NCI-H1092 treated with DMSO at 0.1 percent for 48 hours (cell line): ENCODE data around the gene CDH5.

ENCODE experiments used
- DNase-seq: peaks from one replicate; lab custom pipeline; 2025; lab: John Stamatoyannopoulos, UW

The CDH5 gene

DNA sequence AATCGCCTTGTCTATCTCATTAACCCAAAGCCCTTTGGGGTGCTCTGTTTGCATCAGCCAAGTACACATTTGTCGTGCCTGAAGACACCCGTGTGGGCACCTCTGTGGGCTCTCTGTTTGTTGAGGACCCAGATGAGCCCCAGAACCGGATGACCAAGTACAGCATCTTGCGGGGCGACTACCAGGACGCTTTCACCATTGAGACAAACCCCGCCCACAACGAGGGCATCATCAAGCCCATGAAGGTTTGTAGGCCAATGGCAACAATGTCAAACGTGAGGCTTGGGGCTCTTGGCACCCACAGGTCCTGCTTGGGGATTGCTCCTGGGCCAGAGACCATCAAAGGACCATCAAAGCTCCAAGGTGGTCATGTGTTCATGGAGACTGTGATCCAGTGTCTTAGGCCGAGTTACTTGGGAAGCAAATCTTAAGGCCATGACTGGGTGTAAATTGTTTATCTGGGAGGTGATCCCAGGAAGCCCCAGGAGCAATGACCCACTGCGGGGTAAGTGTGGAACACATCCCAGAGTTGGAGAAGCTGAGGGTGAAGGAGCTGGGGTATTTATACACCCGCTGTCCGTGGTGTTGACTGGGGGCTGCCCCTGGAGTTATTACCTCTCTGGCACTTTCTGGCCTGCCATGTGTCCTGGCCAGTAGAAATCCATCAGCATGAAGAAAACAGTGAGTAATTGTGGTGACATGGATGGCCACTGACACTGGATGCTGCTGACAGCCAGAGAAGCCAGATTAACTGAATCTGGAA is 24.0 kb downstream of the CDH5 start:
- no peak for DNase-seq

DNA sequence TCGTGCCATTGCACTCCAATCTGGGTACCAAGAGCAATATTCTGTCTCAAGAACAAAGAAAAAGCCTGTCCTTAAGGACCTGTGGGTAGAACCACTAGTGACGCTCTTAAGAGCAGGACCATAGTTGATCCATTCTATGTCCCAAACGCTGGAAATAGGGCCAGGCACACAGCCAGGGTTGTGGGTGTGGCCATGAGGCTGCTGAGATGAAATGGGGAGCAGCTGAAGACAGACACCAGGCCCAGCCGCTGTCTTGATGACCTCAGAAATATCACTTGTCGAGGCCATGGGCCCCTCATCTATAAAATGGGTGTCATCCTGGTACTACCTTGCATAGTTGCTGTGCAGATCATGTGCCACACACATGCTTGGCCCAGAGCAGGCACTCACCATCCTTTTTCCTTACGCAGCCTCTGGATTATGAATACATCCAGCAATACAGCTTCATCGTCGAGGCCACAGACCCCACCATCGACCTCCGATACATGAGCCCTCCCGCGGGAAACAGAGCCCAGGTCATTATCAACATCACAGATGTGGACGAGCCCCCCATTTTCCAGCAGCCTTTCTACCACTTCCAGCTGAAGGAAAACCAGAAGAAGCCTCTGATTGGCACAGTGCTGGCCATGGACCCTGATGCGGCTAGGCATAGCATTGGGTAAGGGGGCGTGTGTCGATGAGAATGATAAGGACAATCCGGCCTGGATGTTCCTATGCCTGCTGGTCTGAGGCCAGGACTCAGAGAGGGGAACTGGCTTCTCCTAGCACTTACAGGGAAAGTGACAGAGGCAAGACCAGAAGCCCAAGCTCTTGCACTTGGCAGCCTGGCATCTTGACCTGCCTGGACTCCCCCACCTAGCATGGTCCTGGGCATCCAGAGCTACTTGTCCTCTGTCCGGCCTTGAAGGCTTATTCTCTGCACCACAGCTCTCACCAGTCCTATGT is 25.5 kb downstream of the CDH5 start:
- DNase-seq = no peak

DNA sequence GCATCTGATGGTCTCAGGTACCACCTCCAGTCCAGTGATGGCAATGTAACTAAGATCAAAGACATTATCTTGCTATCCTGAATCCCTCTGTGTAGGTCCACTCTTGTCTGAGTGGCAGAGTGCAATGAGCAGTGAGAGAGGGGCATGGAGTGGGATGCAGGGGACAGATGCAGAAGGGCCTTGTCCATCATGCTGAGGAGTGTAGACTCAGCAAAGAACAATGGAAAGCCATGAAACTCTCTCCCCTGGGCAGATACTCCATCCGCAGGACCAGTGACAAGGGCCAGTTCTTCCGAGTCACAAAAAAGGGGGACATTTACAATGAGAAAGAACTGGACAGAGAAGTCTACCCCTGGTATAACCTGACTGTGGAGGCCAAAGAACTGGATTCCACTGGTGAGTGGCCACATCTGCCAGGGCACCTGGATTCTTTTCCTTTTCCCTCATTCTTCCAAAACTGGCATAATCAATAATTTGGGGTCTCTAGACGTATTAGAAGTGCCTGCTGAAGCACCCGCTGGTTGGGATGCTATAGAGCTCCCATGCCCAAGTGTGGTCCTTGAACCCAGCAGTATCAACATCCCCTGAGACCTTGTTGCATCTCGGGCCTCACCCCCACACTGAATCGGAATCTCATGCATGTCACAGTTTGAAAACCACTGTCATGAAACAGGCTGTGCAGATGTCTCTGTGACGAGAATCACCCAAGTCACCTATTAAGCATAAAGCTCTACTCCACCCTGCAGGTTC is 29.5 kb downstream of the CDH5 start:
- DNase-seq = no peak

DNA sequence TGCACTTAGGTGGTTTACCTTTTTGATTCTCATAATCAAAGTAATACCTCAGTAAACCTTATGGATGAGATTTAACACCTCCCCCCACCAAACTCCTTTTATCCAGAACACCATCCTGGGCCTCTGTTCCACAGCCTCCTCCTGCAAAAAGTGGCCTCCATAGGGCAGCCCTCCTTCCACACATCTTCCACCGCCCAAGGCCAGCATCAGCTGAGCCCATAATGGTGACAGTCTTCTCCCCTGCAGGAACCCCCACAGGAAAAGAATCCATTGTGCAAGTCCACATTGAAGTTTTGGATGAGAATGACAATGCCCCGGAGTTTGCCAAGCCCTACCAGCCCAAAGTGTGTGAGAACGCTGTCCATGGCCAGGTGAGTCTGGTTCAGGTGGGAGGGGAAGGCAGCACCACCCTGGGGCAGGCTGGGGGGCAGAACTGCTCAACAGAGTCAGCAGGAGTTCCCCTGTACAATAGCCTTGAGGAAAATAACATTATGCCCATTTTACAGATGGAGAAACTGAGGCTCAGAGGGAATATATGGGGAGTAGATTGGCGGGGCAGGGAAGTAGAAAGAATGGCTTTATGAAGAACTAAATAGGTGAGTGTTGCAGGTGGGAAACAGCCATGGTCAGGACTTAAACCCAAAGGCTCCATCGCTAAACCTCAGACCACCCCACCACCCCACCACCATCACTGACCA is 31.4 kb downstream of the CDH5 start:
- no peak for DNase-seq

DNA sequence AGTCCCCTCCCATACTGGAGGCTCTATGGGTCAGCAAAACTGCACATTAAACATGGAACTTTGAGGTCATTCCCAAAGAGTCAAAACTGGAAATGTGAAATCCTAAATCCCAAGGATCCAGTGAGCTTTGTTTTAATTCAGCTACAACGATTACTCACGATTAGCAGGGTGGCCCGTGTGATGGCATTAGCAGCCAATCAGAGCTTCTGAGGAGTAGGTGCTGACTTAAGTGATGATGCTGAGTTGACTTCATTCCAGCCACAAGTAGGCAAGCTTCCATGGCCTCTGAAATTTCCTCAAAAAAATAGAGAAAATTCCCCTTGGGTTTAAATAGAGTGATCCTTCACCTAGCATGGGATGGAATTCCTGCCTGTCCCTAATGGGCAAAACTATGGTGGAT is 32.5 kb downstream of the CDH5 start:
- no peak for DNase-seq

DNA sequence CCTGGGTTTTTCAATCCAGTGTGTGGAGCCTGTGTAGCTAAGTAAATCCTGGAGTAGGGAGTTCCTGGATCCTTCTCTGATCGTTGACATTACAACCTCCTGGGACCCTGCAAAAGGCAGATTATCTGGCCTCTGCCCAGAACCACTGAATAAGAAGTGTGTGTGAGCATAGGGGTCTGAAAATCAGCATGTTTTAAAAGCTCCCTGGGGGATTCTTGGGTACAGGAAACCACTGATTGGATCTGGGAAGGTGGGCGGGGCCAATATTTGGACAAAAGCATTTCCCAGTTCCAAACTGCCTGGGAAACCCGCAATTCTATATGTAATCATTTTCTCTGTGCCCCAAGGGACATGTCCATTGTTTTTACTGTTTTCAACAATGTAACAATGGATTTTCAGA is 33.4 kb downstream of the CDH5 start:
- DNase-seq = peak; percentile 40

DNA sequence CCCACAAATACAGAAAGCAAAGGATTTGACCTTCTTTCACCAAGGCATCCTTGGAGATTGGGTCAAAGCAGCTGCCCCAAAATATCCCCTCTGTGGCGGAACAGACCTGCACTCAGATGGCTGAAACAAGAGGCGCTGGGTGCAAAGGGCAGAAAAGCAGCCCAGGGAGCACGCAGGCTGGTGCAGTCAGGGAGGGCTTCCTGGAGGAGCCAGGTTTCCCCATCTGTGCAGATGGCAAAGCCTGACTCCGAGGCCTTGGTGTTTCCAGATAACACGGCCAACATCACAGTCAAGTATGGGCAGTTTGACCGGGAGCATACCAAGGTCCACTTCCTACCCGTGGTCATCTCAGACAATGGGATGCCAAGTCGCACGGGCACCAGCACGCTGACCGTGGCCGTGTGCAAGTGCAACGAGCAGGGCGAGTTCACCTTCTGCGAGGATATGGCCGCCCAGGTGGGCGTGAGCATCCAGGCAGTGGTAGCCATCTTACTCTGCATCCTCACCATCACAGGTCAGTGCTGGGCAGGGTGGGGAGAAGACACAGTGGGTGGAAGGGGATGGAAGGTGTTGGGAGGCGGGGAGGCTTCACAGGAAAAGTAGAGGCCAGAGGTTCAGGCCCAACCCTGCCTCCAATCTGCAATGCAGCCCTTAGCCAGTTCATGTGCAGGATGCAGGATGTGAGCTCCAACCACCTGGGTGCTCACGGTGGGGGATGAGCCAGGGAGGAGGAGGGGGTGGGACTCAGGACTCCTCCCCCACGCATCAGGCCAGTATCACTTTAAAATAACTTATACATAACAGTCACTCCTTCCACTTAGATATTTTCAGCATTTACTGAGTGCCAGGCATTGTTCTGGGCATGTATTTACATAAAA is 34.3 kb downstream of the CDH5 start:
- DNase-seq = no peak

DNA sequence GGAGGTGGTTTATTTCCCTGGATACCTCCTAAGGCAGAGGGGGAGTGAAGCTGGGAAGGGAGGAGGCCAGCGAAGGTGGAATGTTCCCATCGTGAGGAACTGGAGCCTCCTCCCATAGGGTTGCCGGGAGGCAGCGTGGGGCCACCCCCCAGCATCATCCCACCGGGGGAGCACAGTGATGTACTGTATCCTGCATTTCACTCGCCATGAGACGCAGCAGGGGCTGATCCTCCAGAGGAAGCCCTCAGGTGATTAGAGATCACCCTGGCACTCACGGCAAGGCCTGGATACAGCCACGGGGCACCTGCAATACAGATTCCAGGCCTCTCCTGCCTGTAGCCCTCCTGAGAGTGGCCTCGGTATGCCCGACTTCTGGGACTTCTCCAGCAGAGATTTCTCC is 35.1 kb downstream of the CDH5 start:
- no peak for DNase-seq

DNA sequence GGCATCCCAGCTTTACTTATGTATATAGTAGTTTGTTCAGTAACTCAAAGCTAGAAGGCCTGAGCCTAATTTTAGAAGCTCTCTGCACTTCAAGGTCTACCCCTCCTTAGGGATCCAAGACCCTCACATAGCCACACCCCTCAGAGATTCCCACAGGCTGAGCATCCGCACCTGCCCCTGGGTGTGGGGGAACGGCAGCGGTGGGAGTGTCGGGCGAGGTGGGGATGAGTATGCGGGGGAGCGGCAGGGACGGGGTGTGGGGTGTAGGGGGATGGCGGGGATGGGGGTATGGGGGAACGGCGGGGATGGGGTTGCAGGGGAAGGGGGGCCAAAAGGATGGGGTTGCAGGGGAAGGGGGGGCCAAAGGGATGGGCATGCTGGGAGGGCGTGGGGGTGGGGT is 35.7 kb downstream of the CDH5 start:
- DNase-seq = no peak

DNA sequence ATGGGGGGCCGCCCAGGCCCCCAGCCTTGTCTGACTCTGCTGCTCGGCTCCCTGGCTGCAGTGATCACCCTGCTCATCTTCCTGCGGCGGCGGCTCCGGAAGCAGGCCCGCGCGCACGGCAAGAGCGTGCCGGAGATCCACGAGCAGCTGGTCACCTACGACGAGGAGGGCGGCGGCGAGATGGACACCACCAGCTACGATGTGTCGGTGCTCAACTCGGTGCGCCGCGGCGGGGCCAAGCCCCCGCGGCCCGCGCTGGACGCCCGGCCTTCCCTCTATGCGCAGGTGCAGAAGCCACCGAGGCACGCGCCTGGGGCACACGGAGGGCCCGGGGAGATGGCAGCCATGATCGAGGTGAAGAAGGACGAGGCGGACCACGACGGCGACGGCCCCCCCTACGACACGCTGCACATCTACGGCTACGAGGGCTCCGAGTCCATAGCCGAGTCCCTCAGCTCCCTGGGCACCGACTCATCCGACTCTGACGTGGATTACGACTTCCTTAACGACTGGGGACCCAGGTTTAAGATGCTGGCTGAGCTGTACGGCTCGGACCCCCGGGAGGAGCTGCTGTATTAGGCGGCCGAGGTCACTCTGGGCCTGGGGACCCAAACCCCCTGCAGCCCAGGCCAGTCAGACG is 36.2 kb downstream of the CDH5 start:
- no peak for DNase-seq

DNA sequence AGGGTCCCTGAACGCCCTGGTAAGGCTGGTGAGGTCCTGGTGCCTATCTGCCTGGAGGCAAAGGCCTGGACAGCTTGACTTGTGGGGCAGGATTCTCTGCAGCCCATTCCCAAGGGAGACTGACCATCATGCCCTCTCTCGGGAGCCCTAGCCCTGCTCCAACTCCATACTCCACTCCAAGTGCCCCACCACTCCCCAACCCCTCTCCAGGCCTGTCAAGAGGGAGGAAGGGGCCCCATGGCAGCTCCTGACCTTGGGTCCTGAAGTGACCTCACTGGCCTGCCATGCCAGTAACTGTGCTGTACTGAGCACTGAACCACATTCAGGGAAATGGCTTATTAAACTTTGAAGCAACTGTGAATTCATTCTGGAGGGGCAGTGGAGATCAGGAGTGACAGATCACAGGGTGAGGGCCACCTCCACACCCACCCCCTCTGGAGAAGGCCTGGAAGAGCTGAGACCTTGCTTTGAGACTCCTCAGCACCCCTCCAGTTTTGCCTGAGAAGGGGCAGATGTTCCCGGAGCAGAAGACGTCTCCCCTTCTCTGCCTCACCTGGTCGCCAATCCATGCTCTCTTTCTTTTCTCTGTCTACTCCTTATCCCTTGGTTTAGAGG is 37.1 kb downstream of the CDH5 start:
- DNase-seq = no peak

DNA sequence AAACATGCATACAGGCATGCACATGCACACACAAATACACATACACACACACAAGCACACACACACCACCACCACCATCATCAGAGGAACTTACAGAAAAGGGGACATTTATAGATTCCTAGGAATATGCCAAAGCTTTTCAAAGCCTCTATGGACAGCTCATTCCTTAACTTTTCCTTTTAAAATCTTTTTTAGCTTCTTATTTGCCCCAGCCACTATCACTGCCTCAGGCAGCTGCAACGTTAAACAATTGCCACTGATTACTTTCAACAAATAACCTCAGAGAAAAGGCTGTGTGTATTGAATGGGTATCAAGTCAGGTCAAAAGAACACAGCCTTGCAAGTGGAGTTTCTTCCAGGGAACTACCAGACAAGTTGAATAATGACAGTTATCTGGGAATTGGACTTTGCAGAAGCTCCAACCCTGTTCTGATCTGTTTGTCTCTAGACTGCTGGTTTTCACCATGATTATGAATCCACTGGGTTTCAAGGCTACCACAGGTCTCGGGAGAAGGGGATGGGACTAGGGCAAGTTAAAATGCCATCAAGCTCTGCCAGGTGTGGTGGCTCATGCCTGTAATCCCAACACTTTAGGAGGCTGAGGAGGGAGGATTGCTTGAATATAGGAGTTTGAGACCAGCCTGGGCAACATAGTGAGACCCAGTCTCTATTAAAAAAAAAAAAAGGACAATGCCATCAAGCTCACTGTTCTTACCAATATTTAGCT is 38.7 kb downstream of the CDH5 start:
- no peak for DNase-seq

DNA sequence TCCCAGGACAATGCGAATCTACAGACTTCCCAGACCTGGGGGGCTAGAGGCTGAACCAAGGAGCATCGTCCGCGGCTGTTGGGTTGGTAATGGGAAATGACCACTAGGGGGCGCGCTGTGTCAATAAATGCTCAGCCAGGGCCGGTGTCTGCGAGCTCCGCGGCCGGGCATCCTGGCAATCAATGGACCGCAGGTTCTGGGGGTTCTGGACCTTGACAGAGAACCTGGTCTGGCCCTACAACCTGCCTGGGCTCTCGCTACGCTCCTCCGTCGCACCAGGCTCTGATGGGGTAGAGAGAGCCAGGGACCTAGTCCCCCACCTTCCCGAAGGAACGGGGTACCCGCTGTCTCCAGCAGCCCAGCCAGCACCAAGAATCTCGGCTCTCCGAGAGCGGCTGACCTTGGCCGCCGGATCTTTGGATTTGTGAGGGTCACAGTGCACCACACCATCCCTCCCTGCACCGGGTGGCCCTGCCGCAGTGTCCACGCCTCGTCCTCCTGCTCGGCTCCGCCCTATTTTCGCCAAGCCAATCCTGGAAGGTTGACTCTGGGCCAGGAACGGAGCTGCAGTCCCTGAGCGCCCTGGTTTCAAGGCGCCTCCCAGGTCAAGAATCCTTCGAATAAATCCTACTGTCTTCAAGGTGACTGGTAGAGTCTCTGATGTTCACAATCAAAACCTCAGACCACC is 40.2 kb downstream of the CDH5 start:
- DNase-seq = peak; percentile 74

DNA sequence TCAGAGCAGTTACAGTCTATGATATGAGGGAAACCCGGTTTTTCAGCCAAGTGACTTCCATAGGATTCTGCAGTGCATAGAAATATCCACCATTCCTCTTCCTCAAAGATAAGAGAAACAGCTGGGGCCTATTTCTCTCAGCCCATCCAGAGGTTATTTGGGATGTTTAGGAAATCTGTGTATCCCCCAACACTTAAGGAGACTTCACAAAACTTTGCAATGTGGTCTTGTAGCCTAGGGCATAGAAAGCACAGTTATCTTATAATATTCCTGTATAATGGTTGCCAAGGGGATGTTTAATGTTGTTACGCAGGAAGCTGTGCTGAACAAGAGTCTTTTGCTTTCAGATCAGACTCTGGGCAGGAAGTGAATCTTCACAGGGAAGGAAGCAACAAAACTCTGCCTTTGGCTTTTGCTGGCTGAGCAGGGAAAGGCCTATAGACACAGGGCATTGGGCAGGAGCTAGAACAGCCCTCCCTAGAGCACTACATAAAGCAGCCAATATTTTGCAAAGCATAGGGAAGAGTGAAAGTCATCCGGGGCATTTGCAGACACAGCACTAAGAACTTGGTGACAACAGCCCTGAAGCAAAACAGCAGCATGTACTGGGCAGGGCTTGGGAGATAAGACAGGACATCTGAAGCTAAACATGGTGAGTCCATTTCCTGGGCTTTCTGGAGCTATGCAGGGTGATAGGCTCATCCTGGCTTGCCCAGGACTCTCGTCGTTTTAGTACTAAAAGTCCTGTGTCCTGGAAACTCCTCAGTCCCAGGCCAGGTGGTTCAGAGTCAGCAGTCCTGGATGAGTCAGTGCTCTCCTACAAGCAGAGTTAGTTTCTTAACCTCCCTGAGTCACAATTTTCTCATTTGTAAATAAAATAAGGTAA is 41.9 kb downstream of the CDH5 start:
- no peak for DNase-seq

DNA sequence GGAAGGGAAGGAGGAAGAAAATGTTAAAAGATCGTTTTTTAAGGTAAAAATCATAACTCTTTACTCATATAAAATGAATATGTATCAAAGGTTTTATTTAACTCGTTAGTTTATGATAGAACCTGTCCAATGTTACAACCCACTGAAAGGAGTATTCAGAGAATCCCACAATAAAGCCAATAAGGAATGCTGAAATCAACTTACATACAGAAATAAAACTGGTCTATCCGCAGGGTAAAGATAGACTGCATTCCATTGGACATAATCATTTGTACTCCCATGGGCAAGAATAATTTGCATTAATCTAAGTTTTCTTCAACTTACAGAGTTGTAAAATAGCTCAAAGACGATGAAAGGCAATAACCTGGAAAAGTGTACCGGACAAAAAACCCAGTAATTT is 42.7 kb downstream of the CDH5 start:
- DNase-seq = no peak

DNA sequence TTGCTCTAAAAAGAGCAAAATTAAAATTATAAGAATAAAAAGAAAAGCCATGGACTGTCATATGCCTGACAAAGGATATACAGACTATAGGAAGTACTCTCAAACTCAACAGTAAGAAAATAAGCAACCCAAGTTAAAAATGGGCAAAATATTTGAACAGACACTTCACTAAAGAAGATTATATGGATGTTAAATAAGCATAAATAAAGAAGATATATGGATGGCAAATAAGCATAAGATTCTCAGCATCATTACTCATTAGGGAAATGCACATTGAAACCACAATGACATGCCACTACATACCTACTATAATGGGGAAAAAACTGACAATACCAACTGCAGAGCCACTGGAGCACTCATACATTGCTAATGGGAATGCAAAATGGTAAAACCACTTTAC is 45.7 kb downstream of the CDH5 start:
- no peak for DNase-seq

DNA sequence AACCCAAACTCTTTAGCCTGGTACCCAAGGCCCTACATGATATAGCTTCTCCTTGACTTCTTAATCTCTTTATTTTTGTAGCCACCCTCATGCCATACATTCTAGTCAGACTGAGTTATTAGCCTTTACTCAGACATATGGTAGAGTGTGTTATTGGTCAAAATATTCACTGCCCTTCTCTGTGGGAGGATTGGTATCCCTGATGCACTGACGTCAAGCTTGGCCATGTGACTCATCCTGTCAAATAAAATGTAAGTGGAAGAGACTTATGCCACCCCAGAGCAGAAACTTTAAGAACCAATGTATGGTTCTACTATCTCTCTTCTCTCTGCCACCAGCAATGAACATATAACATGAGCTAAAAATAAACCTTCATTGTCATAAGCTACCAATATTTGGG is 48.4 kb downstream of the CDH5 start:
- DNase-seq = no peak

DNA sequence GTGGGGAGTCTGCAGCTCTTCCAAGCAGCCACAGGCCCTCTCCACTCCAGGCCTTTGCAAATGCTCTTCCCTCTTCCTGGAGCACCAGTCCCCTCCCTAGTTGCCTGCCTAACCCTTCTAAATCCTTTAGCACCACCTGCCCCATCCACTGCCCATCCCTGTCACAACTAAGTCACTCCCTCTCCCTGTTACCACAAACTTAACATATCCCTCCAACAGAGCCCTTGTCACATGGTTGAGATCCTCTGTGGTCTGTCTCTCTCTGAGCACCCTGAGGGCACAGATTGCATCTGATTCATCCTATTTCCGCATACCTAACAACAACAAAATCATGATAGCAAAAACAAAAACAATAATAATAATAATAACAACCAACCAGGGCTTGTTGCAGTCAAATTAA is 49.6 kb downstream of the CDH5 start:
- no peak for DNase-seq
